H1 (cell line): Measurements from ENCODE around the gene ADAM23. TPM values are rescaled to one million over a fixed set of nuclear protein-coding genes. Genes with fewer than 3 reads are reported as not detected.

ENCODE experiments used
- ASH2L ChIP-seq: fragments of 200-600, 300-600 bp; sonication (generic); IDR thresholded peaks from one replicate; pipeline ENCODE4 v1.7.1; 2017; ENCODE audit warnings: low read length
- CBX8 ChIP-seq: fragments of 300-800, 300-1000 bp; sonication (generic); IDR thresholded peaks from 2 replicates; pipeline ENCODE4 v1.7.1; 2016; ENCODE audit warnings: low read depth, low read length, borderline replicate concordance
- HDAC2 ChIP-seq, 2 experiments: fragments of 300-600 bp in 1 of 2; sonication (generic) in 1 of 2; IDR thresholded peaks; 2 replicates each; pipeline ENCODE4 v1.6.1; 2011 to 2012; ENCODE audit warnings: low read depth in 2 of 2, low read length in 2 of 2, mild to moderate bottlenecking in 2 of 2, moderate library complexity in 2 of 2, borderline replicate concordance in 1 of 2, inconsistent platforms in 1 of 2
- HDAC6 ChIP-seq: IDR thresholded peaks from one replicate; pipeline ENCODE4 v1.7.1; 2012; ENCODE audit warnings: low read depth, mild to moderate bottlenecking, inconsistent platforms, low read length, moderate library complexity
- JUN ChIP-seq: IDR thresholded peaks from 2 replicates; pipeline ENCODE4 v1.6.1; 2011; ENCODE audit warnings: low read depth, mild to moderate bottlenecking, improper control_type of control experiment, low read length
- KDM4A ChIP-seq: IDR thresholded peaks from one replicate; pipeline ENCODE4 v1.7.1; 2012; ENCODE audit warnings: low read depth, mild to moderate bottlenecking, moderate library complexity, low read length, inconsistent platforms; ENCODE audit not compliant: severe bottlenecking
- KDM5A ChIP-seq: fragments of 200-600 bp; IDR thresholded peaks from 2 replicates; pipeline ENCODE4 v1.7.1; 2012; ENCODE audit warnings: mild to moderate bottlenecking, low read length, inconsistent platforms, mixed read lengths
- NRF1 ChIP-seq: IDR thresholded peaks from 2 replicates; pipeline ENCODE4 v1.6.1; 2011; ENCODE audit warnings: mild to moderate bottlenecking, low read depth, low read length, improper control_type of control experiment
- PHF8 ChIP-seq: fragments of 200-600 bp; sonication (generic); conservative IDR thresholded peaks from 2 replicates; pipeline ENCODE4 v1.7.1; 2012; ENCODE audit warnings: low read depth, mild to moderate bottlenecking, inconsistent platforms, low read length, moderate library complexity
- POLR2A ChIP-seq, 2 experiments: IDR thresholded peaks; 1 replicate in 1 of 2; 2 replicates in 1 of 2; pipeline ENCODE4 v1.6.1; 2011; ENCODE audit warnings: low read depth in 2 of 2, low read length in 2 of 2, mild to moderate bottlenecking in 2 of 2; ENCODE audit errors: control extremely low read depth in 1 of 2
- RAD21 ChIP-seq, 2 experiments: IDR thresholded peaks in 1 of 2; conservative IDR thresholded peaks in 1 of 2; 2 replicates each; pipeline ENCODE4 v1.6.1; 2011; ENCODE audit warnings: low read depth in 2 of 2, low read length in 2 of 2, improper control_type of control experiment in 1 of 2, inconsistent platforms in 1 of 2, mild to moderate bottlenecking in 1 of 2, moderate library complexity in 1 of 2
- RBBP5 ChIP-seq: IDR thresholded peaks from 2 replicates; pipeline ENCODE4 v1.7.1; 2012; ENCODE audit warnings: low read depth, mild to moderate bottlenecking, inconsistent platforms, low read length, moderate library complexity, borderline replicate concordance
- RFX5 ChIP-seq: IDR thresholded peaks from 2 replicates; pipeline ENCODE4 v1.6.1; 2011; ENCODE audit warnings: low read depth, low read length, improper control_type of control experiment, borderline replicate concordance
- SAP30 ChIP-seq: fragments of 300-600 bp; sonication (generic); IDR thresholded peaks from 2 replicates; pipeline ENCODE4 v1.7.1; 2012; ENCODE audit warnings: low read length, moderate library complexity, mild to moderate bottlenecking, inconsistent platforms; ENCODE audit not compliant: insufficient read depth, insufficient replicate concordance
- TAF1 ChIP-seq: IDR thresholded peaks from 2 replicates; pipeline ENCODE4 v1.6.1; 2011; ENCODE audit warnings: mild to moderate bottlenecking, low read depth, low read length
- TBP ChIP-seq: IDR thresholded peaks from 2 replicates; pipeline ENCODE4 v1.6.1; 2011; ENCODE audit warnings: low read depth, low read length, improper control_type of control experiment
- TCF12 ChIP-seq: IDR thresholded peaks from 2 replicates; pipeline ENCODE4 v1.6.1; 2011; ENCODE audit warnings: low read depth, mild to moderate bottlenecking, low read length
- YY1 ChIP-seq: IDR thresholded peaks from 2 replicates; pipeline ENCODE4 v1.6.1; 2011; ENCODE audit warnings: low read depth, mild to moderate bottlenecking, low read length
- polyA plus RNA-seq, 7 experiments: library from polyadenylated mRNA; depleted of rRNA in 3 of 7; stranded (reverse) in 5 of 7; unstranded in 2 of 7; fragments of >200 nt in 5 of 7; fragments of 200-250 nt in 2 of 7; gene quantifications; 1 replicate in 5 of 7; 2 replicates in 1 of 7; 4 replicates in 1 of 7; pipeline versions ENCODE4 v1.2.1 to v1.2.3, GENCODE V29; 2011 to 2013; ENCODE audit warnings: missing spikeins in 2 of 7, mixed read lengths in 2 of 7
- total RNA-seq: library from RNA; stranded (reverse); fragmentation: NEBNext Ultra II Directional; extraction: Animal tissue kit (Norgen Biotek cat#: 25700); gene quantifications from 2 replicates; pipeline ENCODE4 v1.2.1, GENCODE V29; 2021
- TF ChIP-seq, protein P1 (sequence below), 3 experiments: IDR thresholded peaks; 1 replicate in 2 of 3; 2 replicates in 1 of 3; pipeline versions ENCODE4 v1.5.1 to v1.6.1; 2011; ENCODE audit warnings: low read length in 3 of 3, mild to moderate bottlenecking in 3 of 3, inconsistent platforms in 2 of 3, low read depth in 1 of 3, moderate library complexity in 1 of 3; ENCODE audit not compliant: insufficient read depth in 1 of 3; ENCODE audit errors: control extremely low read depth in 1 of 3
- TF ChIP-seq, protein P2 (sequence below): IDR thresholded peaks from 2 replicates; pipeline ENCODE4 v1.6.1; 2011; ENCODE audit warnings: low read depth, mild to moderate bottlenecking, low read length; ENCODE audit not compliant: insufficient read depth

Gene ADAM23
- total and polyA plus RNA-seq, 2 of the 8 experiments (the other 6 are each of a cell fraction or from before 2014, with no cell fraction given), result 9.9 to 20.8 TPM

DNA sequence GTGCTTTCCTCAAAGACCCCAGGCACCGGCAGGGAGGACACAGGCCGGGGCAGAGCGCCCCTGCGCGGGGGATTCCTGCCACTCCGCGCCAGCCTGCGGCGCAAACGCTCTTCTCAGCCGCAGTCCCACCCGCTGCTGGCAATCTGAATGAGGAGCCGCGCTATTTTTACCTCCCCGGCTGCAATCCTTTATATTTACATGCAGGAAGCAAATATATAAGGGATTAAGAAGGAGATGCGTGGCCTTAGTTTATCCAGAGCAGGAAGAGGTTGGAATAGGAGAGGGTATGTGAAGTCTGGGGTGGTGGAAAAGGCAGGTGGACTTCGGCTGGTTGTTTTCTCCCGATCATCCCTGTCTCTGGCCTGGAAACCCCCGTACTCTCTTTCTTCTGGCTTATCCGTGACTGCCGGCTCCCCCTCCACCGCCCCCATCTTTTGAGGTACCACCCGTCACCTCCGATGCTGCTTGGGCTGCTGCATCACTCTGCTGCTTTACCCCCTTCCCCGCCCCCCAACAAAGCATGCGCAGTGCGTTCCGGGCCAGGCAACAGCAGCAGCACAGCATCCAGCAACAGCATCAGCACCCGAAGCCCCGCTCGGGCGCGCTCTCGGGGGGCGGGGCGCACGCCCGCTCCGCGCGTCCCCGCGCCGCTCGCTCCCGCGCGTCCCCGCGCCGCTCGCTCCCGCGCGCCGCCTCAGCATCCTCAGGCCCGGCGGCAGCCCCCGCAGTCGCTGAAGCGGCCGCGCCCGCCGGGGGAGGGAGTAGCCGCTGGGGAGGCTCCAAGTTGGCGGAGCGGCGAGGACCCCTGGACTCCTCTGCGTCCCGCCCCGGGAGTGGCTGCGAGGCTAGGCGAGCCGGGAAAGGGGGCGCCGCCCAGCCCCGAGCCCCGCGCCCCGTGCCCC is at the start of gene ADAM23 (continued):
- TF ChIP-seq TAF1, result peak; percentile 61
- TF ChIP-seq NRF1, result peak; percentile 37; the same call in 1 of the 2 replicates
- no peak for TF ChIP-seq TCF12
- TF ChIP-seq TBP, result peak; percentile 32; the same call in 1 of the 2 replicates
- TF ChIP-seq HDAC2 (IDR thresholded peaks at IDR 0.05; ENCODE audit: borderline replicate concordance in 1 of 2, low read depth in 2 of 2, low read length in 2 of 2), result 0 out of 4 replicates have a peak, but pooled peaks of 1 of the 2 experiments have one; percentile 32
- TF ChIP-seq KDM4A, result no peak
- no peak for TF ChIP-seq RBBP5
- peak; percentile 69 for TF ChIP-seq PHF8
- no peak for TF ChIP-seq SAP30
- TF ChIP-seq POLR2A (IDR thresholded peaks at IDR 0.05; ENCODE audit: control extremely low read depth in 1 of 2, low read depth in 2 of 2, low read length in 2 of 2), result peak in 1 of 2 experiments; percentile 76; a peak in 2 of 3 replicates
- TF ChIP-seq JUN, result no peak
- peak; percentile 75 for TF ChIP-seq ASH2L
- no peak for TF ChIP-seq CBX8
- peak; percentile 57 to 66 for TF ChIP-seq RAD21 (IDR thresholded peaks at IDR 0.05 in 1 of 2, conservative IDR thresholded peaks at IDR 0.05 in 1 of 2; ENCODE audit: low read depth in 2 of 2, low read length in 2 of 2)
- TF ChIP-seq YY1, result no peak
- TF ChIP-seq, protein P1, sequence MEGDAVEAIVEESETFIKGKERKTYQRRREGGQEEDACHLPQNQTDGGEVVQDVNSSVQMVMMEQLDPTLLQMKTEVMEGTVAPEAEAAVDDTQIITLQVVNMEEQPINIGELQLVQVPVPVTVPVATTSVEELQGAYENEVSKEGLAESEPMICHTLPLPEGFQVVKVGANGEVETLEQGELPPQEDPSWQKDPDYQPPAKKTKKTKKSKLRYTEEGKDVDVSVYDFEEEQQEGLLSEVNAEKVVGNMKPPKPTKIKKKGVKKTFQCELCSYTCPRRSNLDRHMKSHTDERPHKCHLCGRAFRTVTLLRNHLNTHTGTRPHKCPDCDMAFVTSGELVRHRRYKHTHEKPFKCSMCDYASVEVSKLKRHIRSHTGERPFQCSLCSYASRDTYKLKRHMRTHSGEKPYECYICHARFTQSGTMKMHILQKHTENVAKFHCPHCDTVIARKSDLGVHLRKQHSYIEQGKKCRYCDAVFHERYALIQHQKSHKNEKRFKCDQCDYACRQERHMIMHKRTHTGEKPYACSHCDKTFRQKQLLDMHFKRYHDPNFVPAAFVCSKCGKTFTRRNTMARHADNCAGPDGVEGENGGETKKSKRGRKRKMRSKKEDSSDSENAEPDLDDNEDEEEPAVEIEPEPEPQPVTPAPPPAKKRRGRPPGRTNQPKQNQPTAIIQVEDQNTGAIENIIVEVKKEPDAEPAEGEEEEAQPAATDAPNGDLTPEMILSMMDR (IDR thresholded peaks at IDR 0.05; ENCODE audit: control extremely low read depth in 1 of 3, insufficient read depth in 1 of 3, low read depth in 1 of 3, low read length in 3 of 3), result peak; percentile 50 to 64 (median 54)
- no peak for TF ChIP-seq RFX5
- TF ChIP-seq HDAC6, result no peak
- TF ChIP-seq, protein P2, sequence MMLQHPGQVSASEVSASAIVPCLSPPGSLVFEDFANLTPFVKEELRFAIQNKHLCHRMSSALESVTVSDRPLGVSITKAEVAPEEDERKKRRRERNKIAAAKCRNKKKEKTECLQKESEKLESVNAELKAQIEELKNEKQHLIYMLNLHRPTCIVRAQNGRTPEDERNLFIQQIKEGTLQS, result no peak
- TF ChIP-seq KDM5A, result no peak
